ENCODE measurements around the gene ZMYND10.

ZMYND10 gene

DNA sequence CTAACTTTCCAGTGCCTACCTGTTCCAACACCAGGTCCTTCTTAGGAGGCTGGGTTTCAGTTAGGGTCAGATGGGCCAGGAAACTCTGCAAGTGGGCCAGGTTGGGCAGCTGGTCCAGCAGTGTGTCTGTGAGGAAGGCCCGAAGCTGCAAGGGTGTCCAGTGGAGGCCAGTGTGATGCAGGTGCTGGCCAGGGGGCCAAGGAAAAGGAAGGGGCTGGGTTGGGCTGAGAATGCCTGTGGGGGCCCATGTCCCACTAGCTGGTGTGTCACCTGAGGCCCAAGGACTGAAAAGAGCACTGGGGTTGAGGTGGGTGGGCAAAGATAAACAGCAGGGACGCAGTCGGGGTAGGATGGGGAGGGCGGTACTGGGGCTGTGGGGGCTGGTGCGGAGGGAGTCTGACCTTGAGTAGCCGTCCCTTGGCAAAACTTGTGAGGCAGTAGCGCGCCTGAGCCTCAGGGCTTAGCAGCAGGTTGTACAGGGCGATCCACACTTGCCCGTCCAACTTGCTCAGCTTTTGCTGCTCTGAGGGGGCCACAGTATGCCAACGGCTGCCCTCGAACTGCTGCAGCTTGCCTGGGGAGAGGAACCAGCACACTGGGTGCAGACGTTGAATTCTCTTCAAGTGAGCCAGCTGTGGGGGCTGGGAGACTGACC, 3.4 kb downstream of the ZMYND10 start:
- Histone ChIP-seq H3K36me3 (no peaks in the 10 kb centered on the region), H3K27me3 (no peaks in the 10 kb centered on the region), H3K4me3 (no peak overlapping the region), H3K4me1 (peaks cover 0 to 54% (median 40%) of the 10 kb centered on the region in 4 donors), H3K9me3 (no peaks in the 10 kb centered on the region), H3K27ac (no peak overlapping the region)
- TF ChIP-seq, protein P1, sequence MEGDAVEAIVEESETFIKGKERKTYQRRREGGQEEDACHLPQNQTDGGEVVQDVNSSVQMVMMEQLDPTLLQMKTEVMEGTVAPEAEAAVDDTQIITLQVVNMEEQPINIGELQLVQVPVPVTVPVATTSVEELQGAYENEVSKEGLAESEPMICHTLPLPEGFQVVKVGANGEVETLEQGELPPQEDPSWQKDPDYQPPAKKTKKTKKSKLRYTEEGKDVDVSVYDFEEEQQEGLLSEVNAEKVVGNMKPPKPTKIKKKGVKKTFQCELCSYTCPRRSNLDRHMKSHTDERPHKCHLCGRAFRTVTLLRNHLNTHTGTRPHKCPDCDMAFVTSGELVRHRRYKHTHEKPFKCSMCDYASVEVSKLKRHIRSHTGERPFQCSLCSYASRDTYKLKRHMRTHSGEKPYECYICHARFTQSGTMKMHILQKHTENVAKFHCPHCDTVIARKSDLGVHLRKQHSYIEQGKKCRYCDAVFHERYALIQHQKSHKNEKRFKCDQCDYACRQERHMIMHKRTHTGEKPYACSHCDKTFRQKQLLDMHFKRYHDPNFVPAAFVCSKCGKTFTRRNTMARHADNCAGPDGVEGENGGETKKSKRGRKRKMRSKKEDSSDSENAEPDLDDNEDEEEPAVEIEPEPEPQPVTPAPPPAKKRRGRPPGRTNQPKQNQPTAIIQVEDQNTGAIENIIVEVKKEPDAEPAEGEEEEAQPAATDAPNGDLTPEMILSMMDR (IDR thresholded peaks at IDR 0.05), result no peak
- no peak for DNase-seq
- intact Hi-C loops (cut with DNase I; ENCODE audit: low total_unique reads), result loop anchor here (10.0 kb wide), 1 partner anchor 1633 kb away; the partner anchor contains the start of genes ABHD14A and ABHD14B

- H3K4me1 ChIP-seq, result peaks cover 0 to 54% (median 40%) of the 10 kb centered on the region in 4 donors
- intact Hi-C loops (cut with DNase I; ENCODE audit: low total_unique reads), result loop anchor here (10.0 kb wide), 1 partner anchor 1633 kb away; the partner anchor contains the start of genes ABHD14A and ABHD14B
- H3K27me3 ChIP-seq, result no peaks in the 10 kb centered on the region
- H3K36me3 ChIP-seq, result no peaks in the 10 kb centered on the region
- no peaks in the 10 kb centered on the region for H3K9me3 ChIP-seq
- TF ChIP-seq, protein P1 (IDR thresholded peaks at IDR 0.05), result no peak
- H3K27ac ChIP-seq, result peak overlapping the region in 1 of 2 donors; percentile 99
- H3K4me3 ChIP-seq, result peak overlapping the region; percentile 55 to 62
- DNase-seq, result no peak
These were observed 4.0 kb downstream of the ZMYND10 start for GRCh38 chr3:50341537-50341936.

DNA sequence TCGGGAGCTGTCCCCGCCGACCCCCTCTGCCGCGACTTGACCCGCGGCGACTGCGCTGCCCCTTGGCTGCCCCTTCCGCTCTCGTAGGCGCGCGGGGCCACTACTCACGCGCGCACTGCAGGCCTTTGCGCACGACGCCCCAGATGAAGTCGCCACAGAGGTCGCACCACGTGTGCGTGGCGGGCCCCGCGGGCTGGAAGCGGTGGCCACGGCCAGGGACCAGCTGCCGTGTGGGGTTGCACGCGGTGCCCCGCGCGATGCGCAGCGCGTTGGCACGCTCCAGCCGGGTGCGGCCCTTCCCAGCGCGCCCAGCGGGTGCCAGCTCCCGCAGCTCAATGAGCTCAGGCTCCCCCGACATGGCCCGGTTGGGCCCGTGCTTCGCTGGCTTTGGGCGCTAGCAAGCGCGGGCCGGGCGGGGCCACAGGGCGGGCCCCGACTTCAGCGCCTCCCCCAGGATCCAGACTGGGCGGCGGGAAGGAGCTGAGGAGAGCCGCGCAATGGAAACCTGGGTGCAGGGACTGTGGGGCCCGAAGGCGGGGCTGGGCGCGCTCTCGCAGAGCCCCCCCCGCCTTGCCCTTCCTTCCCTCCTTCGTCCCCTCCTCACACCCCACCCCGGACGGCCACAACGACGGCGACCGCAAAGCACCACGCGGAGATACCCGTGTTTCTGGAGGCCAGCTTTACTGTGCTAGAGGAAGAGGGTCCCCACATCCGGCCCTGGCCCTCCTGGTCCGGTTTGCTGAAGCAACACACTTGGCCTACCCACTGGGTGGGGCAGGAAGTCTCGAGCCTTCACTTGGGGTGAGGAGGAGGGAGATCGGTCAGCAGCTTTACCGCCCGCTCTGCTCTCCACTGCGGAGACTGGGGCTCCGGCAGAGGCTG, 4.8 kb downstream of the ZMYND10 start, which contains the start of gene RASSF1:
TSS of gene RASSF1 (minus strand) at position 389 of the 882 bp plus-strand sequence. CDS start at position 358, 31 bp downstream.
- Histone ChIP-seq H3K27ac (peak within 1 kb of the TSS; percentile 98 to 99), H3K36me3 (no peaks in the 10 kb centered on the region), H3K27me3 (no peaks in the 10 kb centered on the region), H3K9me3 (no peaks in the 10 kb centered on the region), H3K4me1 (peaks cover 0 to 59% (median 44%) of the 10 kb centered on the region in 4 donors), H3K4me3 (peak within 1 kb of the TSS; percentile 55 to 62)
- TF ChIP-seq, protein P1 (IDR thresholded peaks at IDR 0.05), result no peak
- DNase-seq, result peak; percentile 82 to 92
- intact Hi-C loops (cut with DNase I; ENCODE audit: low total_unique reads), result loop anchor here (10.0 kb wide), 1 partner anchor 1634 kb away; the partner anchor contains the start of genes ABHD14A and ABHD14B

DNA sequence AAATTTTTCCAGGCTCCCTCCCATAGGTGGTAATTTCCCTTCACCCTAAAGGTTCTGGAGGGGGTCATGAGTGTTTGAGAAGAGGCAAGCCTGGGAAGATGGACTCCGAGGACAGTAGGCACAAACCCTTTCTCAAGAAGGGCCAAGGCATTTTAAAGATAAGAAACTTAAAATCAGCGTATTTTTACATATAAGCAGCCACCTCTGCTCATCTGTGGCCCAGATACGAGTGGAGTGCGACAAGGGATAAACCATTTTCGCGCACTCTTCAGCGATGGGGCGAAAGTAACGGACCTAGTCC, 5.4 kb downstream of the ZMYND10 start:
- TF ChIP-seq, protein P1 (IDR thresholded peaks at IDR 0.05), result no peak
- no peaks in the 10 kb centered on the region for H3K36me3 ChIP-seq
- H3K4me3 ChIP-seq, result peak overlapping the region; percentile 55 to 62
- no peaks in the 10 kb centered on the region for H3K27me3 ChIP-seq
- H3K27ac ChIP-seq, result peak overlapping the region; percentile 98 to 99
- H3K9me3 ChIP-seq, result no peaks in the 10 kb centered on the region
- intact Hi-C loops (cut with DNase I; ENCODE audit: low total_unique reads), result loop anchor here (10.0 kb wide), 1 partner anchor 1635 kb away; the partner anchor contains the start of genes ABHD14A and ABHD14B
- no peak for DNase-seq
- H3K4me1 ChIP-seq, result peaks cover 0 to 59% (median 43%) of the 10 kb centered on the region in 4 donors

DNA sequence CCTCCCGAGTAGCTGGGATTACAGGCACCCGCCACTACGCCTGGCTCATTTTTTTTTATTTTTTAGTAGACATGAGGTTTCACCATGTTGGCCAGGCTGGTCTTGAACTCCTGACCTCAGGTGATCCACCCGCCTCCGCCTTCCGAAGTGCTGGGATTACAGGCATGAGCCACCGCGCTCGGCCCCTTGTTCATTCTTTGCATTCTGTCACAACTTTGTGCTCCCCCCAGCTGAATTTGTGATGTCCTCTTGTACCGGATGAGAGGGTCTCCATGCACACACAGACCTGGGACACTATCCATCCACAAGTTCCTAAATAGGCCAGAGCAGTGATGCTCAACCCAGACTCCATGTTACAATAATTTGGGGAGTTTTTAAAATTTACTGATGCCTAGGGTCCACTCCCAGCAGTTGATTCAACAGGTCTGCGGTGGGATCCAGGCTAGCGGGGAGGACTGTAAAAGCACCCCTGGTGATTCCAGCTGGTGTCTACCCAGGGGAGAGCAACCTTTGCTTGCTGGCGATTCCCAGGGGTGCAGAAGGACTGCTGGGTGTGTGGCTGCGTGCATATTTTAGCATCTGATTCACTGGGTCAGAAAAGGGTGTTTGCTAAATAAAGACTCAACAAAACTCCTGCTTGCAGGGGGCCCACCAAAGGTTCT, 5.9 kb downstream of the ZMYND10 start:
- DNase-seq, result no peak
- Histone ChIP-seq H3K4me3 (peak overlapping the region; percentile 55 to 62), H3K4me1 (peaks cover 0 to 60% (median 46%) of the 10 kb centered on the region in 4 donors), H3K27ac (peak overlapping the region; percentile 98 to 99), H3K27me3 (no peaks in the 10 kb centered on the region), H3K36me3 (no peaks in the 10 kb centered on the region), H3K9me3 (no peaks in the 10 kb centered on the region)
- TF ChIP-seq, protein P1 (IDR thresholded peaks at IDR 0.05), result no peak
- intact Hi-C loops (cut with DNase I; ENCODE audit: low total_unique reads), result loop anchor here (10.0 kb wide), 1 partner anchor 1635 kb away; the partner anchor contains the start of genes ABHD14A and ABHD14B
